ENCODE measurements around the gene CUBN. TPM values are rescaled to one million over a fixed set of nuclear protein-coding genes. Genes with fewer than 3 reads are reported as not detected.

Gene CUBN
- total RNA-seq, 4 donors from 2014 or later = 0.27 to 3.6 (median 0.96) TPM

GRCh38 chr10:16884497-16884896 lies 245.1 kb downstream of the CUBN start:
- no peak for DNase-seq
- in situ Hi-C loops (cut with MboI; ENCODE audit: low sequenced_read_pairs in 4 of 4) = no loop called here
- no peak overlapping the region for H3K4me3 ChIP-seq
- intact Hi-C loops (cut with DNase I; ENCODE audit: low total_unique reads) = no loop called here
- no peaks in the 10 kb centered on the region for H3K9me3 ChIP-seq
- no peaks in the 10 kb centered on the region for H3K4me1 ChIP-seq
- H3K27ac ChIP-seq = no peak overlapping the region
- no peak for ATAC-seq
- no peaks in the 10 kb centered on the region for H3K36me3 ChIP-seq
- TF ChIP-seq, protein P1, sequence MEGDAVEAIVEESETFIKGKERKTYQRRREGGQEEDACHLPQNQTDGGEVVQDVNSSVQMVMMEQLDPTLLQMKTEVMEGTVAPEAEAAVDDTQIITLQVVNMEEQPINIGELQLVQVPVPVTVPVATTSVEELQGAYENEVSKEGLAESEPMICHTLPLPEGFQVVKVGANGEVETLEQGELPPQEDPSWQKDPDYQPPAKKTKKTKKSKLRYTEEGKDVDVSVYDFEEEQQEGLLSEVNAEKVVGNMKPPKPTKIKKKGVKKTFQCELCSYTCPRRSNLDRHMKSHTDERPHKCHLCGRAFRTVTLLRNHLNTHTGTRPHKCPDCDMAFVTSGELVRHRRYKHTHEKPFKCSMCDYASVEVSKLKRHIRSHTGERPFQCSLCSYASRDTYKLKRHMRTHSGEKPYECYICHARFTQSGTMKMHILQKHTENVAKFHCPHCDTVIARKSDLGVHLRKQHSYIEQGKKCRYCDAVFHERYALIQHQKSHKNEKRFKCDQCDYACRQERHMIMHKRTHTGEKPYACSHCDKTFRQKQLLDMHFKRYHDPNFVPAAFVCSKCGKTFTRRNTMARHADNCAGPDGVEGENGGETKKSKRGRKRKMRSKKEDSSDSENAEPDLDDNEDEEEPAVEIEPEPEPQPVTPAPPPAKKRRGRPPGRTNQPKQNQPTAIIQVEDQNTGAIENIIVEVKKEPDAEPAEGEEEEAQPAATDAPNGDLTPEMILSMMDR (IDR thresholded peaks at IDR 0.05 in 4 of 5, conservative IDR thresholded peaks at IDR 0.05 in 1 of 5) = no peak
- no peak for TF ChIP-seq POLR2A (IDR thresholded peaks at IDR 0.05)
- H3K27me3 ChIP-seq = no peaks in the 10 kb centered on the region

GRCh38 chr10:16883084-16883483 lies 246.5 kb downstream of the CUBN start:
- Histone ChIP-seq H3K9me3 (no peaks in the 10 kb centered on the region), H3K36me3 (no peaks in the 10 kb centered on the region), H3K27ac (no peak overlapping the region), H3K27me3 (no peaks in the 10 kb centered on the region), H3K4me3 (no peak overlapping the region), H3K4me1 (no peaks in the 10 kb centered on the region)
- TF ChIP-seq, protein P1 (IDR thresholded peaks at IDR 0.05 in 4 of 5, conservative IDR thresholded peaks at IDR 0.05 in 1 of 5) = no peak
- TF ChIP-seq POLR2A (IDR thresholded peaks at IDR 0.05) = no peak
- in situ Hi-C loops (cut with MboI; ENCODE audit: low sequenced_read_pairs in 4 of 4) = no loop called here
- ATAC-seq = no peak
- DNase-seq = no peak
- intact Hi-C loops (cut with DNase I; ENCODE audit: low total_unique reads) = no loop called here

GRCh38 chr10:16870331-16870730 lies 259.3 kb downstream of the CUBN start:
- intact Hi-C loops (cut with DNase I; ENCODE audit: low total_unique reads) = no loop called here
- H3K9me3 ChIP-seq = no peaks in the 10 kb centered on the region
- H3K27me3 ChIP-seq = no peaks in the 10 kb centered on the region
- no peak overlapping the region for H3K4me3 ChIP-seq
- H3K27ac ChIP-seq = no peak overlapping the region
- no peak for ATAC-seq
- no peaks in the 10 kb centered on the region for H3K4me1 ChIP-seq
- no peaks in the 10 kb centered on the region for H3K36me3 ChIP-seq
- in situ Hi-C loops (cut with MboI; ENCODE audit: low sequenced_read_pairs in 4 of 4) = no loop called here
- TF ChIP-seq, protein P1 (IDR thresholded peaks at IDR 0.05 in 4 of 5, conservative IDR thresholded peaks at IDR 0.05 in 1 of 5) = no peak
- no peak for TF ChIP-seq POLR2A (IDR thresholded peaks at IDR 0.05)
- DNase-seq = no peak

GRCh38 chr10:16867990-16868389 lies 261.6 kb downstream of the CUBN start:
- DNase-seq = no peak
- in situ Hi-C loops (cut with MboI; ENCODE audit: low sequenced_read_pairs in 4 of 4) = no loop called here

More at GRCh38 chr10:16867990-16868389, 261.6 kb downstream of the CUBN start:
- Histone ChIP-seq H3K36me3 (no peaks in the 10 kb centered on the region), H3K27me3 (no peaks in the 10 kb centered on the region), H3K4me1 (no peaks in the 10 kb centered on the region), H3K9me3 (no peaks in the 10 kb centered on the region), H3K4me3 (no peak overlapping the region), H3K27ac (no peak overlapping the region)
- TF ChIP-seq POLR2A (IDR thresholded peaks at IDR 0.05) = no peak
- TF ChIP-seq, protein P1 (IDR thresholded peaks at IDR 0.05 in 4 of 5, conservative IDR thresholded peaks at IDR 0.05 in 1 of 5) = no peak
- intact Hi-C loops (cut with DNase I; ENCODE audit: low total_unique reads) = no loop called here
- ATAC-seq = no peak

All from gastrocnemius medialis (tissue), 4 donors.